Activated T-cell treated with anti-CD3 and anti-CD28 coated beads, Interleukin-2, amount 50 U/mL, for 4 hours (primary cell): ENCODE results near the gene TMEM62. TPM values are rescaled to one million over a fixed set of nuclear protein-coding genes. Genes with fewer than 3 reads are reported as not detected.

Source experiments
- ATAC-seq, 2 donors: fragments of 200-7000 bp; cut with Tn5 transposase; one replicate each; pipeline ENCODE4 v1.10.0; 2021
- DNase-seq: peaks from one replicate; pipeline ENCODE4 v3.0.0-alpha.2; 2020
- H3K27me3 Mint-ChIP-seq: one replicate; pipeline ENCODE4 v1.8.0; 2021; ENCODE audit warnings: low read depth, mixed read lengths
- H3K36me3 Mint-ChIP-seq: one replicate; pipeline ENCODE4 v1.8.0; 2022; ENCODE audit warnings: mixed read lengths; ENCODE audit not compliant: insufficient read depth
- H3K4me1 Mint-ChIP-seq: one replicate; pipeline ENCODE4 v1.8.0; 2021; ENCODE audit warnings: low read depth, mixed read lengths
- H3K4me3 Mint-ChIP-seq: one replicate; pipeline ENCODE4 v1.8.0; 2021; ENCODE audit warnings: mild to moderate bottlenecking, moderate library complexity, mixed read lengths
- H3K9me3 Mint-ChIP-seq: one replicate; pipeline ENCODE4 v1.8.0; 2021; ENCODE audit warnings: mixed read lengths
- total RNA-seq, 3 donors: library from RNA; stranded (reverse); gene quantifications; one replicate each; pipeline ENCODE4 v1.2.1, GENCODE V29; 2021

The TMEM62 gene
- 10 to 100 TPM in 1 of 3 donors, 1 to 10 TPM in 2; 7.9 to 10.5 (median 9.4) TPM for total RNA-seq

GRCh38 chr15:43133430-43134156 lies at the start of gene TMEM62:
TSS of gene TMEM62 (plus strand) at chr15:43133586. CDS start at chr15:43133803, 217 bp downstream.
- Mint-ChIP-seq H3K4me3 (peak within 1 kb of the TSS; percentile 89), H3K4me1 (peaks cover 21% of the 10 kb centered on the region), H3K36me3 (peaks cover 8% of the 10 kb centered on the region), H3K9me3 (peaks cover 3% of the 10 kb centered on the region), H3K27me3 (no peaks in the 10 kb centered on the region)
- peak; percentile 29 for DNase-seq
- ATAC-seq, result peak; percentile 82 to 85

GRCh38 chr15:43085921-43086320 lies 47.5 kb upstream of the TMEM62 start:
- Mint-ChIP-seq H3K36me3 (peaks cover 30% of the 10 kb centered on the region), H3K4me1 (peaks cover 25% of the 10 kb centered on the region), H3K4me3 (no peak overlapping the region), H3K9me3 (no peaks in the 10 kb centered on the region), H3K27me3 (no peaks in the 10 kb centered on the region)
- no peak for ATAC-seq
- DNase-seq, result no peak

- Mint-ChIP-seq H3K27me3 (no peaks in the 10 kb centered on the region), H3K9me3 (no peaks in the 10 kb centered on the region), H3K36me3 (peaks cover 30% of the 10 kb centered on the region), H3K4me1 (peaks cover 27% of the 10 kb centered on the region), H3K4me3 (no peak overlapping the region)
- ATAC-seq, result no peak
- DNase-seq, result no peak
Observed at GRCh38 chr15:43086551-43086950, 46.8 kb upstream of the TMEM62 start.

GRCh38 chr15:43091859-43092258 lies 41.5 kb upstream of the TMEM62 start:
- no peaks in the 10 kb centered on the region for H3K9me3 Mint-ChIP-seq
- H3K4me3 Mint-ChIP-seq, result no peak overlapping the region
- peaks cover 18% of the 10 kb centered on the region for H3K36me3 Mint-ChIP-seq
- H3K4me1 Mint-ChIP-seq, result peaks cover 33% of the 10 kb centered on the region
- DNase-seq (no peak), ATAC-seq (no peak)
- H3K27me3 Mint-ChIP-seq, result no peaks in the 10 kb centered on the region

GRCh38 chr15:43093026-43093425 lies 40.4 kb upstream of the TMEM62 start:
- Mint-ChIP-seq H3K4me1 (peaks cover 38% of the 10 kb centered on the region), H3K36me3 (peaks cover 26% of the 10 kb centered on the region)

GRCh38 chr15:43094416-43095030 lies 38.9 kb upstream of the TMEM62 start:
- no peaks in the 10 kb centered on the region for H3K9me3 Mint-ChIP-seq
- peaks cover 24% of the 10 kb centered on the region for H3K36me3 Mint-ChIP-seq
- H3K4me3 Mint-ChIP-seq, result no peak overlapping the region
- H3K4me1 Mint-ChIP-seq, result peaks cover 39% of the 10 kb centered on the region
- DNase-seq (no peak), ATAC-seq (no peak)
- H3K27me3 Mint-ChIP-seq, result no peaks in the 10 kb centered on the region

More at GRCh38 chr15:43093026-43093425, 40.4 kb upstream of the TMEM62 start:
- ATAC-seq (no peak), DNase-seq (no peak)
- H3K27me3 Mint-ChIP-seq, result no peaks in the 10 kb centered on the region
- no peak overlapping the region for H3K4me3 Mint-ChIP-seq
- no peaks in the 10 kb centered on the region for H3K9me3 Mint-ChIP-seq

- Mint-ChIP-seq H3K4me1 (peaks cover 38% of the 10 kb centered on the region), H3K27me3 (no peaks in the 10 kb centered on the region), H3K9me3 (no peaks in the 10 kb centered on the region), H3K36me3 (peaks cover 23% of the 10 kb centered on the region), H3K4me3 (no peak overlapping the region)
- ATAC-seq (no peak), DNase-seq (no peak)
Observed at GRCh38 chr15:43095243-43095642, 38.1 kb upstream of the TMEM62 start.

- Mint-ChIP-seq H3K4me1 (peaks cover 38% of the 10 kb centered on the region), H3K36me3 (peaks cover 27% of the 10 kb centered on the region), H3K27me3 (no peaks in the 10 kb centered on the region), H3K9me3 (no peaks in the 10 kb centered on the region), H3K4me3 (no peak overlapping the region)
- ATAC-seq (peak; percentile 46 to 51), DNase-seq (no peak)
Observed at GRCh38 chr15:43095708-43096347, 37.6 kb upstream of the TMEM62 start.

GRCh38 chr15:43096411-43096810 lies 37.0 kb upstream of the TMEM62 start:
- peaks cover 42% of the 10 kb centered on the region for H3K4me1 Mint-ChIP-seq

GRCh38 chr15:43099105-43099845 lies 34.1 kb upstream of the TMEM62 start:
- DNase-seq (no peak), ATAC-seq (no peak)
- H3K4me1 Mint-ChIP-seq, result peaks cover 64% of the 10 kb centered on the region
- H3K9me3 Mint-ChIP-seq, result no peaks in the 10 kb centered on the region
- H3K27me3 Mint-ChIP-seq, result no peaks in the 10 kb centered on the region
- H3K4me3 Mint-ChIP-seq, result no peak overlapping the region
- peaks cover 40% of the 10 kb centered on the region for H3K36me3 Mint-ChIP-seq

More at GRCh38 chr15:43096411-43096810, 37.0 kb upstream of the TMEM62 start:
- DNase-seq (no peak), ATAC-seq (no peak)
- Mint-ChIP-seq H3K4me3 (no peak overlapping the region), H3K36me3 (peaks cover 32% of the 10 kb centered on the region), H3K27me3 (no peaks in the 10 kb centered on the region), H3K9me3 (no peaks in the 10 kb centered on the region)

- Mint-ChIP-seq H3K4me3 (no peak overlapping the region), H3K4me1 (peaks cover 66% of the 10 kb centered on the region), H3K9me3 (no peaks in the 10 kb centered on the region), H3K36me3 (peaks cover 37% of the 10 kb centered on the region), H3K27me3 (no peaks in the 10 kb centered on the region)
- no peak for DNase-seq
- ATAC-seq, result no peak
Observed at GRCh38 chr15:43100971-43101370, 32.4 kb upstream of the TMEM62 start.

- Mint-ChIP-seq H3K4me1 (peaks cover 67% of the 10 kb centered on the region), H3K4me3 (no peak overlapping the region), H3K27me3 (no peaks in the 10 kb centered on the region), H3K36me3 (peaks cover 31% of the 10 kb centered on the region), H3K9me3 (no peaks in the 10 kb centered on the region)
- ATAC-seq (no peak), DNase-seq (no peak)
Observed at GRCh38 chr15:43102187-43102586, 31.2 kb upstream of the TMEM62 start.

GRCh38 chr15:43103907-43104306 lies 29.5 kb upstream of the TMEM62 start:
- Mint-ChIP-seq H3K27me3 (peaks cover 5% of the 10 kb centered on the region), H3K36me3 (peaks cover 25% of the 10 kb centered on the region), H3K9me3 (no peaks in the 10 kb centered on the region), H3K4me1 (peaks cover 60% of the 10 kb centered on the region), H3K4me3 (peak overlapping the region; percentile 40)
- no peak for ATAC-seq
- no peak for DNase-seq

- H3K9me3 Mint-ChIP-seq, result no peaks in the 10 kb centered on the region
- H3K36me3 Mint-ChIP-seq, result peaks cover 25% of the 10 kb centered on the region
- ATAC-seq (no peak), DNase-seq (no peak)
- peaks cover 60% of the 10 kb centered on the region for H3K4me1 Mint-ChIP-seq
- peaks cover 5% of the 10 kb centered on the region for H3K27me3 Mint-ChIP-seq
- H3K4me3 Mint-ChIP-seq, result peak overlapping the region; percentile 63
Observed at GRCh38 chr15:43104426-43104825, 29.0 kb upstream of the TMEM62 start.
